Fibroblast of villous mesenchyme (primary cell): ENCODE results near the gene RAB3D. TPM values are rescaled to one million over a fixed set of nuclear protein-coding genes. Genes with fewer than 3 reads are reported as not detected.

Experiments
- DNase-seq: peaks from one replicate; pipeline ENCODE4 v3.0.0-alpha.2; 2010; ENCODE audit warnings: low read depth
- H3K4me3 ChIP-seq: 2 replicates; pipeline ENCODE4 v1.5.1; 2011; ENCODE audit warnings: low read depth, mild to moderate bottlenecking, low read length
- total RNA-seq: library from RNA; depleted of rRNA; stranded (reverse); fragments of >200 nt; gene quantifications from 2 replicates; pipeline ENCODE4 v1.2.3, GENCODE V29; 2012
- TF ChIP-seq, protein P1 (sequence below): IDR thresholded peaks from 2 replicates; pipeline ENCODE4 v1.5.1; 2012; ENCODE audit warnings: low read depth, mild to moderate bottlenecking, low read length; ENCODE audit not compliant: insufficient read depth

RAB3D gene
- total RNA-seq, 1 donor: 9.1 TPM

DNA sequence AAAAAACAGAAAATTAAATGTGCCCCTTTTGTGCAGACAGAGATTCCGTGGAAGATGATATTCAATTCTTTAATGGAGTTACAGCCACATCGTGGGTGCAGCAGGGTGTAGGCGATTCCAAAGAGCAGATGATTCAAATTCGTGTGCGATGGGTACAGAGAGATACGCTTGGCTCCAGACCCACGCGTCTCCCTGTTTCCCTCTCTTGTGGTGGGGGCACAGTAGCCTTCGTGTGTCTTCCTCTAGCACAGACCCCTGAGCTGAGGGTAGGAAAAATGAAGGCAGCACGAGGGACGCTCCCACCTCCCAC, 38.7 kb downstream of the RAB3D start:
- TF ChIP-seq, protein P1, sequence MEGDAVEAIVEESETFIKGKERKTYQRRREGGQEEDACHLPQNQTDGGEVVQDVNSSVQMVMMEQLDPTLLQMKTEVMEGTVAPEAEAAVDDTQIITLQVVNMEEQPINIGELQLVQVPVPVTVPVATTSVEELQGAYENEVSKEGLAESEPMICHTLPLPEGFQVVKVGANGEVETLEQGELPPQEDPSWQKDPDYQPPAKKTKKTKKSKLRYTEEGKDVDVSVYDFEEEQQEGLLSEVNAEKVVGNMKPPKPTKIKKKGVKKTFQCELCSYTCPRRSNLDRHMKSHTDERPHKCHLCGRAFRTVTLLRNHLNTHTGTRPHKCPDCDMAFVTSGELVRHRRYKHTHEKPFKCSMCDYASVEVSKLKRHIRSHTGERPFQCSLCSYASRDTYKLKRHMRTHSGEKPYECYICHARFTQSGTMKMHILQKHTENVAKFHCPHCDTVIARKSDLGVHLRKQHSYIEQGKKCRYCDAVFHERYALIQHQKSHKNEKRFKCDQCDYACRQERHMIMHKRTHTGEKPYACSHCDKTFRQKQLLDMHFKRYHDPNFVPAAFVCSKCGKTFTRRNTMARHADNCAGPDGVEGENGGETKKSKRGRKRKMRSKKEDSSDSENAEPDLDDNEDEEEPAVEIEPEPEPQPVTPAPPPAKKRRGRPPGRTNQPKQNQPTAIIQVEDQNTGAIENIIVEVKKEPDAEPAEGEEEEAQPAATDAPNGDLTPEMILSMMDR: no peak

DNA sequence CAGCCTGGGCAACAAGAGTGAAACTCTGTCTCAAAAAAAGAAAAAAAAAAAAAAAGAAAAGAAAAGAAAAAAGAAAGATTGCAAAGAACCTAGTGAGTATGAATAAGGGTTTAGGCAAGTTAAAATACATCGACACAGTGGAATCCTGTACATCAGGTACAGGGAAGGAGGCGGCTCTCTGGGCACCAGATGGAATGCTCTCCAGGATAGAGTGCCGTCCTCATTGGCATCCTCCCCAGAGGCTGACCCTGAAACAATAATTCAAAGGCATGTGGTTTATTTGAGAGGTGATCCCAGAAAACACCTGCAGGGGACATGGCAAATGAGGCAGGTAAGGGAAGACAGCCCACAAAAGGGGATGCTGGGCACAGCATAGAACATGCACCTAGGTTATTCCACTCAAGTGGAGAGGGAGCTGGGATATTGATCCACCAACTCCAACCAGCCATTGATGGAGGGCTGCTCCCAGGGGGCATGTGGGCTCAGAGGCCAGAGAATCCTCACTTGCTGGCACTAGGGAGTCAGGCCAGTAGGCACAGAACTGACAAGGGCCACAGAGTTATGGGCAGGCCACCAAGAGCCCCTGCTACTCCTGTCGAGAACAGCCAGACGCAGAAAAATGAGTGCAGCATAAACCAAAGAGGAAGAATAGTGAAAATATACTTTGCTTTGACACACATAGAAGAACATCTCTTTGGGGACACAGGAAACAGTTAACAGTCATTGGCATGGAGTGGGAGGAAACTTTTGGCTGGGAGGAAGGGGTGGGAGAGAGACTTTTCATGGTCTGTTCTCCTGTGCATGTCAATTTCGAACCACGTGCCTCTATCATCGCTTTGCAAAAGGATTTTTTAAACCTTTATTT, 39.3 kb downstream of the RAB3D start:
- no peak for DNase-seq
- H3K4me3 ChIP-seq: no peak overlapping the region
- TF ChIP-seq, protein P1: no peak

More for the DNA sequence above, 38.7 kb downstream of the RAB3D start:
- no peak for DNase-seq
- no peak overlapping the region for H3K4me3 ChIP-seq

DNA sequence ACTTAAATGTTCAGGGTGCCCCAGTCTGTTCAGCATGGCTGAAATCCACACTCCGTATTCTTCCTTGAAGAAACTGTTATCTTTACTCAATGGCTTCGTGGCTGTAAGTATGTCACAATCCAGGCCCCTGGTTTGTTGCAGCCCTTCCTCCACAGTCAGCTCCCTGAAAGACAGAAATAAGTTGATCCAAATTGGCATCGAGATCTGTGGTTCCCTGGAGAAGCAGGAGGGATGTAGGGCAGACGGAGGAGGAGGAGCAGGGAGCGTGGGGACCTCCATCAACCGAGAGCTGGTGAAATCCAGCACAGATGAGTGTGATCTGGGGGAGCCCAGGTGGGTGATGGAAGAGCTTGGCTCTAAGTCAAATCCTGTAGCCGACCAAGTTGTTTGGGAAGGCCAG, 43.2 kb downstream of the RAB3D start:
- DNase-seq: peak; percentile 49
- no peak overlapping the region for H3K4me3 ChIP-seq
- TF ChIP-seq, protein P1: no peak

DNA sequence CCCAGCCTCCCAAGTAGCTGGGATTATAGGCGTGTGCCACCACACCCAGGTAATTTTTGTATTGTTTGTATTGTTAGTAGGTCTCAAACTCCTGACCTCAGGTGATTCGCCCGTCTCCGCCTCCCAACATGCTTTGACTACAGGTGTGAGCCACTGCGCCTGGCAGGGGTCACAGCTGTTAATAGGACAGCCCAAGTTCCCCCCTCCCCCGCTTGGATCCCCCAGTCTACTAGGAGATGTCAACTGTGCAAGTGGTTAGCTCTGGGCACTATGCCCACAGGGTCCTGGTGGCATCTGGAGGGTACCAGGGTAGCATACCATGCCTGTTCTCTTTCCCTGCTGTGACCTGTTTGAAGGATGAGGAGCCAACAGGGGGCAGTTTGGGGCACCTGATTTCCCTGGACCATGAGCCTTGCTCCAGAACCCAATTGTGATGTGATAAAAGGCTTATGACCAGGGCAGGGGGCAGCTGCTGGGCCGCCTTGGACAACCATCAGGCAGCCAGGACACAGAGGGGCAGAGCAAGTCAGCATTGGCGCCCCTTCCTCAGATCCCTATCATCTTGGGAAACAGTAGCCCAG, 43.7 kb downstream of the RAB3D start, which contains the start of gene TSPAN16:
Gene TSPAN16, plus strand, starts transcription at position 496 of the 581 bp plus-strand sequence. CDS start 138 bp downstream, outside the sequence.
- no peak for DNase-seq
- TF ChIP-seq, protein P1: no peak
- no peak within 1 kb of the TSS for H3K4me3 ChIP-seq

DNA sequence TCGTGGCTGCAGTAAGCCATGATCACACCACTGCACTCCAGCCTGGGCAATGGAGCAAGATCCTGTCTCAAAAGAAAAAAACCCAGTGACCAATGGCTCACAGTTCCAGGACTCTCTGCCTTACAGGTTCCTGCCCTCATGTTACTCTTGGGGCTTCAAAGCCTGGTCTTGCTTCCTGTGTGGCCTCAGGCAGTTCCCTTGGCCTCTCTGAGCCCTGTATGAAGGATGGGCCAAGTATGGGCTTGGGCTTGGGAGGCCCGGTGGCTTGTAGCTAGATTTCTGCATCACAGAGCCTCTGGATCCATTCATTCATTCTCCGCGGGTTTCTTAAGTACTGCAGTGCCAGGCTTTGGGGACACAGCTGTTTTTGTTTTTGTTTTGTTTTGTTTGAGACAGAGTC, 44.3 kb downstream of the RAB3D start:
- no peak for DNase-seq
- no peak overlapping the region for H3K4me3 ChIP-seq
- TF ChIP-seq, protein P1: no peak

DNA sequence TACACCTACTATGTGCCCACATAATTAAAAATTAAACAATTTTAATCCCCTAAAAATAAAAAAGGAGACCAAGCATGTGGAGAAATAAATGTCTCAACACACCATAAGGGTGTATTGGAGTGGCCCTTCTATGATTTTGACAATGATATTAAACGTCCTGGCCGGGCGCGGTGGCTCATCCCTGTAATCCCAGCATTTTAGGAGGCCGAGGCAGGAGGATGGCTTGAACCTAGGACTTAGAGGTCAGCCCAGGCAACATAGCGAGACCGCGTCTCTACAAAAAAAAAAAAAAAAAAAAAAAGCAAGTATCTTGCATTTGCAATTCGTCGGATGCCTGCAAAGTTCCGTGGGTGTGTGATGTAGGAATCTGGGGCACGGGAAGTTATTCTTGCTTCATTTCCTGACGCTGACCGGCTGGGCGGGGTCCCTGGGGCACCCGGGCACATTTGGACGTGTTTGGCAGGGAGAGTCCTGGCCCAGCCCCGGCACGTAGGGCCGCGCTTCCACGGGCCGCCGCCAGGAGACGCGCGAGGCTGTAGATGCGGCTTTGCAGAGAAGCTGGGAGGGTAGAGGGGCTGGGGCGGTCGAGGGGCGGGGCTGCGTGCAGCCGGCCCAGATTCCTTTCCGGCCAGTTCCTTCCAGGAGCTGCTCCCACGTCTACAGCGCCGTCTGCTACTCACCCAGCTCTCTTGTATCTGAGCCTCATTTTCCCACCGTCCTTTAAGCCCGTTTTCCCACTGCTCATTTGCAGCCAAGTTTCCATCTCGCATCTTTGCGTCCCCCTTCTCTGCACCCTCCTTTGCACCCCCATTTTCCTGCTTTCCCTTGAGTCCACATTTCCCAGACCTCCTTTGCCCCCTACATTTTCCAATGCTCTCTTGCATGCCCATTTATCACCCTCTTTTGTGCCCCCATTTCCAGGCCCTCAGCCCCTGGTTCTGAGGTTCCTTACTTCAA, 45.7 kb downstream of the RAB3D start:
- H3K4me3 ChIP-seq: peak overlapping the region; percentile 21
- DNase-seq: peak; percentile 96
- TF ChIP-seq, protein P1: peak; percentile 98
